ENCODE measurements around the gene XRCC4.

DNA sequence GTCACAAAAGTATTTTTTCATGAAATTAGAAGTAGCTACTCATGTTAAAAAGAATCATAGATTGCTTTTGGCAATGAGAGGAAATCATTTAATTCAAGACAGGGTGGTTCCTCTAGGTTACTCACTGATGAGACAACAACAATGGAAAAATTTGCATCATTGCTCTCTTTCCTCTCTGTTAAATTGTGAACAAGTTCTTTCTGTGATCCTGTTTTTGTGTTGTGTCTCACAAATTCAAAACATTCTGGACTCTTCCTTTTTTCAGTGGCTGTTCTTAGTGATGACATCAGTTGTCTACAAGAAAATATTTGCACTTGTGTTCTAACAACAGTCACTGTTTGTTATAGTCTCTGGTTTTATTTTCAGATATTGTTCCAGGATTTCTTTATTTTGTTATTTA, 95.3 kb downstream of the XRCC4 start:
- no peak for TF ChIP-seq EZH2 (IDR thresholded peaks at IDR 0.05; ENCODE audit: borderline replicate concordance, low read length)
- TF ChIP-seq CTCF (conservative IDR thresholded peaks at IDR 0.05 in 1 of 2, IDR thresholded peaks at IDR 0.05 in 1 of 2; ENCODE audit: extremely low read depth in 1 of 2, insufficient read depth in 1 of 2, low read depth in 1 of 2, low read length in 2 of 2) = no peak
